GM12878 (cell line): ENCODE results near the gene SHB.

ENCODE experiments used
- ELK1 ChIP-seq: IDR thresholded peaks from 2 replicates; pipeline ENCODE4 v1.6.1; 2012; ENCODE audit warnings: low read depth, low read length, improper control_type of control experiment
- MAX ChIP-seq: IDR thresholded peaks from 2 replicates; pipeline ENCODE4 v1.6.1; 2012; ENCODE audit warnings: low read depth, low read length, improper control_type of control experiment
- POLR2A ChIP-seq: IDR thresholded peaks from 2 replicates; pipeline ENCODE4 v1.6.1; 2011; ENCODE audit warnings: low read depth, mild to moderate bottlenecking, low read length
- TCF3 ChIP-seq: IDR thresholded peaks from 2 replicates; pipeline ENCODE4 v1.6.1; 2012; ENCODE audit warnings: low read depth, mild to moderate bottlenecking, low read length, borderline replicate concordance; ENCODE audit not compliant: insufficient read depth
- TF ChIP-seq, protein P1 (sequence below), 3 experiments: IDR thresholded peaks in 2 of 3; conservative IDR thresholded peaks in 1 of 3; 2 replicates each; pipeline ENCODE4 v1.5.1; 2011; ENCODE audit warnings: low read depth in 3 of 3, low read length in 3 of 3, mild to moderate bottlenecking in 3 of 3, control low read depth in 2 of 3, moderate library complexity in 2 of 3, inconsistent platforms in 1 of 3, mixed read lengths in 1 of 3; ENCODE audit not compliant: control insufficient read depth in 2 of 3, insufficient read depth in 1 of 3; ENCODE audit errors: extremely low read depth in 1 of 3

DNA sequence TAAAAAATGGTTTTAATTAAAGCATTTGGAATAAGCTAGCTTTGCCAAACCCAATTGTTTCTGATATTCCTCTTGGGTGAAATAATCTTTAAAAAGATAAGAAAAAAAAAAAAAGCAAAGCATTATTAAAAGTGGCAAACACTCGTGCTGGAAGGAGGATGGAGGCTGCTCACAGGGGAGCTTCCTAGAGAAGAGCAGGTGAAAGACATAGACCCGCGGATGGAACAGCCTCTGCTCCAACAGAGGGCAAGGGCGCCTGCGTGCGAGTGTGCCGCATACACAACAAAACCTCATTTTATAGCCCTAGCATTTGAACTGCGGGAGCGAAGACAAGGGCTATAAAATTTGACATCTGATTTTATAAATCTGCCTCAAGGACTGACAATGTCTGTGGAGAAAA, 131.7 kb downstream of the SHB start:
- TF ChIP-seq POLR2A: no peak
- no peak for TF ChIP-seq MAX
- TF ChIP-seq TCF3: no peak
- TF ChIP-seq, protein P1, sequence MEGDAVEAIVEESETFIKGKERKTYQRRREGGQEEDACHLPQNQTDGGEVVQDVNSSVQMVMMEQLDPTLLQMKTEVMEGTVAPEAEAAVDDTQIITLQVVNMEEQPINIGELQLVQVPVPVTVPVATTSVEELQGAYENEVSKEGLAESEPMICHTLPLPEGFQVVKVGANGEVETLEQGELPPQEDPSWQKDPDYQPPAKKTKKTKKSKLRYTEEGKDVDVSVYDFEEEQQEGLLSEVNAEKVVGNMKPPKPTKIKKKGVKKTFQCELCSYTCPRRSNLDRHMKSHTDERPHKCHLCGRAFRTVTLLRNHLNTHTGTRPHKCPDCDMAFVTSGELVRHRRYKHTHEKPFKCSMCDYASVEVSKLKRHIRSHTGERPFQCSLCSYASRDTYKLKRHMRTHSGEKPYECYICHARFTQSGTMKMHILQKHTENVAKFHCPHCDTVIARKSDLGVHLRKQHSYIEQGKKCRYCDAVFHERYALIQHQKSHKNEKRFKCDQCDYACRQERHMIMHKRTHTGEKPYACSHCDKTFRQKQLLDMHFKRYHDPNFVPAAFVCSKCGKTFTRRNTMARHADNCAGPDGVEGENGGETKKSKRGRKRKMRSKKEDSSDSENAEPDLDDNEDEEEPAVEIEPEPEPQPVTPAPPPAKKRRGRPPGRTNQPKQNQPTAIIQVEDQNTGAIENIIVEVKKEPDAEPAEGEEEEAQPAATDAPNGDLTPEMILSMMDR (IDR thresholded peaks at IDR 0.05 in 2 of 3, conservative IDR thresholded peaks at IDR 0.05 in 1 of 3; ENCODE audit: control insufficient read depth in 2 of 3, extremely low read depth in 1 of 3, insufficient read depth in 1 of 3, low read depth in 3 of 3, low read length in 3 of 3): no peak
- no peak for TF ChIP-seq ELK1
